ENCODE results near the gene FOXD1.

- no peak for TF ChIP-seq CTCF (IDR thresholded peaks at IDR 0.05)
- no peak for TF ChIP-seq POLR2A (IDR thresholded peaks at IDR 0.05)
Observed at GRCh38 chr5:73419465-73420390, 28.8 kb downstream of the FOXD1 start.
